Measurements from ENCODE around the gene PHF21B. TPM values are rescaled to one million over a fixed set of nuclear protein-coding genes. Genes with fewer than 3 reads are reported as not detected.

Gene PHF21B
- total RNA-seq, 1 donor from 2014 or later, result not detected

DNA sequence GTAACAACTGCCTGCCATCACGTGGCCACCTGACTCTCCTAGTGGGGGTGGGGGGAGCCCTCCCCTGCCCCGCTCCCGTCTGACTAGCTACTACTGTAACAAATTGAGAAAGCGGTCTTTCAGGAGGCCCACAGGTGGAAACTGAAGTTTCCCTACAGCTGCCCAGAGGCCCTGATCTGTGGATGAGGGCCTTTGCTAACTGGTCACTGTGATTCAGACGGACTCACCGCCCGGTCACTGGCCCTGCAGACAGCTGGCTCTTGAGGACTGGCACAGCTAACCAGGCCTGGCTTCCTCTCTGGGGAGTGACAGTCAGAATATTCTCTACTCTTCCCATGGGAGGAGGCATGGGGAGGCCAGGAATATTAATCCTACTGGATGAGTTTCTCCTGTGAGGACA is 140.6 kb downstream of the PHF21B start:
- peaks cover 0 to 12% of the 10 kb centered on the region in 2 donors for H3K9me3 ChIP-seq
- H3K27ac ChIP-seq, result no peak overlapping the region
- H3K27me3 ChIP-seq, result no peaks in the 10 kb centered on the region
- intact Hi-C loops (cut with DNase I), result no loop called here
- TF ChIP-seq CTCF (IDR thresholded peaks at IDR 0.05), result no peak
- no peaks in the 10 kb centered on the region for H3K4me1 ChIP-seq
- DNase-seq (ENCODE audit: low spot score in 2 of 2), result no peak
- H3K36me3 ChIP-seq, result no peaks in the 10 kb centered on the region
- no peak overlapping the region for H3K4me3 ChIP-seq

DNA sequence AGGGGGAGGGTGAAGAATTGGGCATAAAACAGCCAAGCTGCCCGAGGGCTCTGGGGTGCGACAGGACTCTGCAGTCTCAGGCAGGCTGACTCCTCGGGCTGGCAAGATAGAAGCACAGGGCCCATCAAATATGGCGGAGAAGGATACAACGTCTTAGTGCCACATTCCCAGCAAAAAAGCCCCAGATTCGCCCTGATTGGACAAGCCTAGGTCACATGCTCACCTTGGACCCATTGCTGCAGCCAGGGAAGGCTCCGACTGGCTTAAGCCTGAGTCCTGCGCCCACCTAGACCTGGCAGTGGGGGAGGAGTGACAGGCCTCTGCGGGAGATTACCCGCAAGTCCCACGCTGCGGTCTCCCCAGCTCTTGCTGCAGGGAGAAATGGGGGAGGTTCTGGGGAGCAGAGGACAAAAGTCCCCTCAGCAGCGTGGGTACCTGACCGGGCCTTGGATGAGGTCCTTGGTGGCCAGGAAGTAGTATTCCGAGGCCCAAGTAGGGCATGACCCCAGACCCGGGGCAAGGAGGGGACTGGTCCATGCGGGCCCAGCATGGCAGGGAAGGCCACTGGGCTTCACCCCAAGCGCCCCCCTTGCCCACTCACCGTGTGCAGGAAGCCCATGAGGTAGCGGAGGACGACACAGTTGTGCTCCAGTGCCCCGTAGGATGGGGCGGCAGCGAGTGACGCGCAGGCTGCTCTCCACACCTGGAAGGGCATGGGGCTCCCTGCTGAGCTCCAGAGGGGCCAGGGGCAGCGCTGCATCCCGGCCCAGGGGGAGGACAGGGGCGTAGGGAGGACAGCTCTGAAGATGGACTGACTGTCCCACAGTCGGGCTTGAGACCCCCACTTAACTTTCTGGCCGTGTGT is 144.4 kb downstream of the PHF21B start:
- H3K4me3 ChIP-seq, result no peak overlapping the region
- H3K9me3 ChIP-seq, result no peaks in the 10 kb centered on the region
- TF ChIP-seq CTCF (IDR thresholded peaks at IDR 0.05), result no peak
- H3K27ac ChIP-seq, result no peak overlapping the region
- no peaks in the 10 kb centered on the region for H3K4me1 ChIP-seq
- H3K27me3 ChIP-seq, result no peaks in the 10 kb centered on the region
- intact Hi-C loops (cut with DNase I), result no loop called here
- no peaks in the 10 kb centered on the region for H3K36me3 ChIP-seq
- no peak for DNase-seq (ENCODE audit: low spot score in 2 of 2)

GRCh38 chr22:44862981-44863860 is 146.6 kb downstream of the PHF21B start:
- Histone ChIP-seq H3K27me3 (no peaks in the 10 kb centered on the region), H3K9me3 (no peaks in the 10 kb centered on the region), H3K27ac (no peak overlapping the region), H3K36me3 (no peaks in the 10 kb centered on the region), H3K4me3 (no peak overlapping the region), H3K4me1 (no peaks in the 10 kb centered on the region)
- no peak for TF ChIP-seq CTCF (IDR thresholded peaks at IDR 0.05)
- no peak for DNase-seq (ENCODE audit: low spot score in 2 of 2)
- intact Hi-C loops (cut with DNase I), result no loop called here

- Histone ChIP-seq H3K27me3 (no peaks in the 10 kb centered on the region), H3K36me3 (no peaks in the 10 kb centered on the region), H3K4me3 (no peak overlapping the region), H3K4me1 (no peaks in the 10 kb centered on the region), H3K27ac (no peak overlapping the region), H3K9me3 (no peaks in the 10 kb centered on the region)
- TF ChIP-seq CTCF (IDR thresholded peaks at IDR 0.05), result no peak
- DNase-seq (ENCODE audit: low spot score in 2 of 2), result no peak
- intact Hi-C loops (cut with DNase I), result no loop called here
These were observed 147.5 kb downstream of the PHF21B start for GRCh38 chr22:44862281-44862680.

- H3K9me3 ChIP-seq, result no peaks in the 10 kb centered on the region
- no peak for TF ChIP-seq CTCF (IDR thresholded peaks at IDR 0.05)
- H3K36me3 ChIP-seq, result no peaks in the 10 kb centered on the region
- H3K27me3 ChIP-seq, result no peaks in the 10 kb centered on the region
- intact Hi-C loops (cut with DNase I), result no loop called here
- DNase-seq (ENCODE audit: low spot score in 2 of 2), result no peak
- H3K4me3 ChIP-seq, result no peak overlapping the region
- H3K4me1 ChIP-seq, result no peaks in the 10 kb centered on the region
- H3K27ac ChIP-seq, result no peak overlapping the region
These were observed 148.6 kb downstream of the PHF21B start for GRCh38 chr22:44861245-44861644.
